ENCODE results near the gene RPL11.
A peak's percentile ranks its signal among the peaks of the same experiment; 100 is the strongest.
"Not testable (repeated sequence)": the region's sequence is repeated elsewhere in the genome, so short reads cannot be mapped to it uniquely, and the experiment has no call there.

RPL11 gene

GRCh38 chr1:23733281-23733680 is 41.7 kb downstream of the RPL11 start:
- not testable (repeated sequence) for DNase-seq

DNA sequence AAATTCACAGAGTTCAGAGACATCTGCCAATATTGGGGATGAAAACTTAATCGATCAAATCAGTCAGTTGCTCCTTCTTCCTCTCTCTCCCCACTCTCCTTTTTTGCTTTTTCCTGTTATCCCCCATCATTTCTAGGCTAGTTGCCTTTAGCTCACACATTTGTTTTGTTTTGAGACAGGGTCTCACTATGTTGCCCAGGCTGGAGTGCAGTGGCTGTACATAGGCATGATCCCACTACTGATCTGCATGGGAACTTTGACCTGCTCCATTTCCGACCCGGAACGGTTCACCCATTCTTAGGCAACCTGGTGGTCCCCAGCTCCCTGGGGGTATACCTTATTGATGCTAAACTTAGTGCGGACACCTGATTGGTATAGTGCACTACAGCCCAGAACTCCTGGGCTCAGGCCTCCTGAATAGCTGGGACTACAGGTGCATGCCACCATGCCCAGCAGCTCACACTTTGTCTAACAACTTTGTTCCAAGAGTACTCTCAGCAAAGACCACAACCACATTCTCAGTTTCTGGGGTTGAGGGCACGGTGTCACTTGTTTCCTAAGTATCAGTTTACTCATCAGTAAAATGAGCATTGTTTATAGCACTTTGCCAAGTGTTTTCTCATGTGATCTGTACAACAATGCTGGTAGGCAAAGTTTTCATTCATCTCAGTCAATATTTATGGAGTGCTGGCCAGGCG is 45.0 kb downstream of the RPL11 start:
- no peak for DNase-seq

DNA sequence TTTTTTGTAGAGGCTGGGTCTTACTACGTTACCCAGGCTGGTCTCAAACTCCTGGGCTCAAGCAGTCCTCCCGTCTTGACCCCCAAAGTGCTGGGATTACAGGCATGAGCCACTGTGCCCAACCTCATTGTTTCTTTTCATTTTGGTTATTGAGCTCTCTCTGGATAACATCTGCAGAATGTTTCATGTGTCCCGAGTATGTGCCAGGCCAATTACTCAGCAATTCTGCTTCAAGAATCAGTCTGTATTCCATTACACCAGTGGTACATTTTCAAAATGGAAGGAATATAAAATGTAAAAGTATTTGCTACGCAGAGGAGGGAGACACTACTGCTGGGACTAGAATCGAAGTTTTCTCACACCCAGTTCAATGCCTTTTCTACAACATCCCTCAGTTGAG is 50.0 kb downstream of the RPL11 start:
- no peak for DNase-seq

GRCh38 chr1:23742670-23743286 is 51.2 kb downstream of the RPL11 start:
- peak; percentile 23 for DNase-seq

GRCh38 chr1:23743287-23744152 is 51.9 kb downstream of the RPL11 start, which contains the start of gene ELOA:
TSS of gene ELOA (plus strand) at chr1:23743471. CDS start at chr1:23743504, 33 bp downstream.
- DNase-seq, result peak; percentile 66

DNA sequence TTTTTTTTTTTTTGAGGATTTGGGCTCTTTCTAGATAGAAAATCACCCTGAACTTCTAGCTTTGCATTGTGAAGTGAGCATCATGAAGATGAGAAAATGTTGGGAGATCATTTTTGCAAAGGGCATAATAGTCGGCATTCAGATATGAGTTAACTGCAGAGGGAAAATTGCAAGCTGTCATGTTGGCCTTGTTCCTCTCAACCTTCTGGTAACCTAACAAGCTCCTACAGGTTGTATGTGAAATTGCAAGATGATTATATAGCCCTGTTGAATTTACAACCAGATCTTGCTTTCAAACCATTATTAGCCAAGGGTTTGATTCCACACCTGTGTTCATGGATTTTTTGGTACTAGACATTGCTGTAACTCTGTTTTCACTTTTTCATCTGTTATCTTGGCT is 53.9 kb downstream of the RPL11 start:
- peak; percentile 33 for DNase-seq

All from fibroblast of skin of abdomen (primary cell).